Measurements from ENCODE around the gene CAMK2B.

CAMK2B gene

GRCh38 chr7:44320794-44321371, 4.5 kb downstream of the CAMK2B start:
- H3K4me3 ChIP-seq (ENCODE audit: low read depth, low read length): no peak overlapping the region
- DNase-seq (ENCODE audit: low read depth): no peak
- no peak for TF ChIP-seq CTCF (IDR thresholded peaks at IDR 0.05; ENCODE audit: control insufficient read depth, extremely low read depth, insufficient read depth)

GRCh38 chr7:44320141-44320540, 5.3 kb downstream of the CAMK2B start:
- DNase-seq (ENCODE audit: low read depth): no peak
- H3K4me3 ChIP-seq (ENCODE audit: low read depth, low read length): no peak overlapping the region
- no peak for TF ChIP-seq CTCF (IDR thresholded peaks at IDR 0.05; ENCODE audit: control insufficient read depth, extremely low read depth, insufficient read depth)

- DNase-seq (ENCODE audit: low read depth): no peak
- no peak overlapping the region for H3K4me3 ChIP-seq (ENCODE audit: low read depth, low read length)
- TF ChIP-seq CTCF (IDR thresholded peaks at IDR 0.05; ENCODE audit: control insufficient read depth, extremely low read depth, insufficient read depth): no peak
Measured at GRCh38 chr7:44318332-44318731, 7.1 kb downstream of the CAMK2B start.

- TF ChIP-seq CTCF (IDR thresholded peaks at IDR 0.05; ENCODE audit: control insufficient read depth, extremely low read depth, insufficient read depth): no peak
- H3K4me3 ChIP-seq (ENCODE audit: low read depth, low read length): no peak overlapping the region
- DNase-seq (ENCODE audit: low read depth): no peak
Measured at GRCh38 chr7:44315301-44315903, 10.0 kb downstream of the CAMK2B start.

- DNase-seq (ENCODE audit: low read depth): no peak
Measured at GRCh38 chr7:44313621-44314031, 11.8 kb downstream of the CAMK2B start.

GRCh38 chr7:44313016-44313415, 12.4 kb downstream of the CAMK2B start:
- TF ChIP-seq CTCF (IDR thresholded peaks at IDR 0.05; ENCODE audit: control insufficient read depth, extremely low read depth, insufficient read depth): no peak
- no peak overlapping the region for H3K4me3 ChIP-seq (ENCODE audit: low read depth, low read length)
- no peak for DNase-seq (ENCODE audit: low read depth)

More at GRCh38 chr7:44313621-44314031, 11.8 kb downstream of the CAMK2B start:
- no peak overlapping the region for H3K4me3 ChIP-seq (ENCODE audit: low read depth, low read length)
- TF ChIP-seq CTCF (IDR thresholded peaks at IDR 0.05; ENCODE audit: control insufficient read depth, extremely low read depth, insufficient read depth): no peak
